ENCODE results near the gene CABLES1. TPM values are rescaled to one million over a fixed set of nuclear protein-coding genes. Genes with fewer than 3 reads are reported as not detected.
A peak's percentile ranks its signal among the peaks of the same experiment; 100 is the strongest.

CABLES1 gene
- total RNA-seq, 2 donors from 2014 or later, result 4.2 to 11.9 TPM

DNA sequence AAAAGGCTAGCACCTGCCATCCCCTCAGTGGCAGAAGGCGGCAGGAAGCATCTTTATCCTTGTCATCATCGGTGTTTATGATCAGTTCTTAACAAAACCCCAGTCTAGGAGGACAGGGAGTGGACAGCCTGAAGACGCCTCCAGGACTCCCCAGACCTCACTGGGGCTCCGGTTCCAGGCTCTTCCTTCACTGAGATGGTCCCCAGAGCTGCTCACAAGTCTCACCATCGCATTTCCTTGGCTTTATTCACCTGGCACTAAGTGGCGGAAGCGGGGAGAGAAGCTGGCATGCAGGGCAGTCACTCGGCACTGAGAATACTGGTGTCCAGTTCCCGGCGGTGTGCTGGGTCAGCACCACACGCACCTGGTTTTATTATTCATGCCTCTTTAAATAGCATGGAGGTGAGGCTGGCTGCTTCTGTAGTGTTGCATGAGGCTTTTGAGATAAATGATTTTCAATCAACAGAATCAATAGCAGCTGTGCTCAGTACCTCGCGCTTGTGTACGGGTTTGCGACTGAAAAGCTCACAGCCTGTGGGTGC lies 68.7 kb downstream of the CABLES1 start:
- Histone ChIP-seq H3K27me3 (no peaks in the 10 kb centered on the region), H3K36me3 (replicated peaks in 1 of 2; ENCODE audit: insufficient read depth in 1 of 2, low read depth in 2 of 2) (no peaks in the 10 kb centered on the region), H3K4me3 (no peak overlapping the region), H3K4me1 (no peaks in the 10 kb centered on the region), H3K9me3 (peaks cover 0 to 7% (median 0%) of the 10 kb centered on the region in 3 donors), H3K27ac (no peak overlapping the region)
- ATAC-seq, result no peak
- TF ChIP-seq, protein P1, sequence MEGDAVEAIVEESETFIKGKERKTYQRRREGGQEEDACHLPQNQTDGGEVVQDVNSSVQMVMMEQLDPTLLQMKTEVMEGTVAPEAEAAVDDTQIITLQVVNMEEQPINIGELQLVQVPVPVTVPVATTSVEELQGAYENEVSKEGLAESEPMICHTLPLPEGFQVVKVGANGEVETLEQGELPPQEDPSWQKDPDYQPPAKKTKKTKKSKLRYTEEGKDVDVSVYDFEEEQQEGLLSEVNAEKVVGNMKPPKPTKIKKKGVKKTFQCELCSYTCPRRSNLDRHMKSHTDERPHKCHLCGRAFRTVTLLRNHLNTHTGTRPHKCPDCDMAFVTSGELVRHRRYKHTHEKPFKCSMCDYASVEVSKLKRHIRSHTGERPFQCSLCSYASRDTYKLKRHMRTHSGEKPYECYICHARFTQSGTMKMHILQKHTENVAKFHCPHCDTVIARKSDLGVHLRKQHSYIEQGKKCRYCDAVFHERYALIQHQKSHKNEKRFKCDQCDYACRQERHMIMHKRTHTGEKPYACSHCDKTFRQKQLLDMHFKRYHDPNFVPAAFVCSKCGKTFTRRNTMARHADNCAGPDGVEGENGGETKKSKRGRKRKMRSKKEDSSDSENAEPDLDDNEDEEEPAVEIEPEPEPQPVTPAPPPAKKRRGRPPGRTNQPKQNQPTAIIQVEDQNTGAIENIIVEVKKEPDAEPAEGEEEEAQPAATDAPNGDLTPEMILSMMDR (IDR thresholded peaks at IDR 0.05), result no peak
- TF ChIP-seq POLR2A (IDR thresholded peaks at IDR 0.05), result no peak
- WGBS, 2 donors, result 88 to 89% methylated on average over 15 of the region's 15 CpGs
- DNase-seq, result peak in 1 of 4 donors; percentile 17
- intact Hi-C loops (cut with DNase I), result no loop called here

GRCh38 chr18:23204589-23205235 lies 69.4 kb downstream of the CABLES1 start:
- no peaks in the 10 kb centered on the region for H3K27me3 ChIP-seq
- intact Hi-C loops (cut with DNase I), result no loop called here
- H3K4me3 ChIP-seq, result no peak overlapping the region
- H3K36me3 ChIP-seq (replicated peaks in 1 of 2; ENCODE audit: insufficient read depth in 1 of 2, low read depth in 2 of 2), result no peaks in the 10 kb centered on the region
- H3K27ac ChIP-seq, result no peak overlapping the region
- DNase-seq, result no peak
- no peaks in the 10 kb centered on the region for H3K4me1 ChIP-seq
- 84 to 91% methylated on average over 10 of the region's 10 CpGs for WGBS, 2 donors
- no peak for TF ChIP-seq POLR2A (IDR thresholded peaks at IDR 0.05)
- TF ChIP-seq, protein P1 (IDR thresholded peaks at IDR 0.05), result no peak
- peaks cover 0 to 7% (median 0%) of the 10 kb centered on the region in 3 donors for H3K9me3 ChIP-seq
- ATAC-seq, result no peak

DNA sequence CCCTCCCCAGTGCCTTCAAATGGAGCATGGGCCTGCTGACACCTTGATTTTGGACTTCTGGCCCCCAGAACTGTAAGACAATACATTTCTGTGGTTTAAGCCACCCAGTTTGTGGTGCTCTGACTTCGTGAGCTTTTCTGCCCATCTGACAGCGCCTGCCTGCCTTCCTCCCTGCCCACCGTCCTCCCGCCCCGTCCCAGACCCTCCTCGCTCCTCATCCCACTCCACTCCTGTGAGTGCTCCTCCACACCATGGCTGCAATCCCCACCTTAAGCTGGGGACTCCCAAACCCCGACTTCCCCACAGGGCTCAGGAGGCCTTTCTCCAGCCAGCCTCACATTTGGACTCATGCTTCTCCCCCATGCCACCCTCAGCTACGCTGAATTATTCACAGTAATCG lies 70.7 kb downstream of the CABLES1 start:
- intact Hi-C loops (cut with DNase I), result no loop called here

GRCh38 chr18:23207191-23207955 lies 72.1 kb downstream of the CABLES1 start:
- ATAC-seq, result no peak

More for the DNA sequence above, 70.7 kb downstream of the CABLES1 start:
- 92 to 95% methylated on average over 9 of the region's 9 CpGs for WGBS, 2 donors
- Histone ChIP-seq H3K9me3 (peaks cover 0 to 7% (median 0%) of the 10 kb centered on the region in 3 donors), H3K27ac (no peak overlapping the region), H3K4me1 (no peaks in the 10 kb centered on the region), H3K27me3 (no peaks in the 10 kb centered on the region), H3K36me3 (replicated peaks in 1 of 2; ENCODE audit: insufficient read depth in 1 of 2, low read depth in 2 of 2) (no peaks in the 10 kb centered on the region), H3K4me3 (no peak overlapping the region)
- ATAC-seq, result no peak
- DNase-seq, result no peak
- no peak for TF ChIP-seq POLR2A (IDR thresholded peaks at IDR 0.05)
- TF ChIP-seq, protein P1 (IDR thresholded peaks at IDR 0.05), result no peak

More at GRCh38 chr18:23207191-23207955, 72.1 kb downstream of the CABLES1 start:
- intact Hi-C loops (cut with DNase I), result no loop called here
- no peak overlapping the region for H3K4me3 ChIP-seq
- H3K9me3 ChIP-seq, result peaks cover 0 to 7% (median 0%) of the 10 kb centered on the region in 3 donors
- no peak overlapping the region for H3K27ac ChIP-seq
- H3K27me3 ChIP-seq, result no peaks in the 10 kb centered on the region
- TF ChIP-seq, protein P1 (IDR thresholded peaks at IDR 0.05), result peak in 3 of 7 experiments; percentile 11 to 21 (median 16)
- no peak for TF ChIP-seq POLR2A (IDR thresholded peaks at IDR 0.05)
- no peaks in the 10 kb centered on the region for H3K36me3 ChIP-seq (replicated peaks in 1 of 2; ENCODE audit: insufficient read depth in 1 of 2, low read depth in 2 of 2)
- WGBS, 2 donors, result 79 to 88% methylated on average over 9 of the region's 9 CpGs
- H3K4me1 ChIP-seq, result no peaks in the 10 kb centered on the region
- DNase-seq, result no peak
